Smooth muscle cell (in vitro differentiated cells): ENCODE measurements around the gene SHISA9. TPM values are rescaled to one million over a fixed set of nuclear protein-coding genes. Genes with fewer than 3 reads are reported as not detected.

Source experiments
- DNase-seq: peaks from one replicate; lab custom pipeline; 2025; ENCODE audit not compliant: unreplicated experiment; lab: John Stamatoyannopoulos, UW
- H2AFZ ChIP-seq: fragments of 200-600 bp; sonication (generic); 2 replicates; pipeline ENCODE4 v1.6.0; 2016; ENCODE audit warnings: antibody characterized with exemption, low read depth, mild to moderate bottlenecking
- H3F3A ChIP-seq: fragments of 200-600 bp; sonication (generic); 2 replicates; pipeline ENCODE4 v1.6.0; 2017; ENCODE audit warnings: antibody characterized with exemption, low read depth
- H3K27ac ChIP-seq: fragments of 200-600 bp; sonication (generic); 2 replicates; pipeline ENCODE4 v1.5.1; 2016; ENCODE audit warnings: low read depth, mild to moderate bottlenecking
- H3K27me3 ChIP-seq: fragments of 200-600 bp; sonication (generic); 2 replicates; pipeline ENCODE4 v1.6.1; 2016; ENCODE audit warnings: low read depth, mild to moderate bottlenecking
- H3K36me3 ChIP-seq: fragments of 200-600 bp; sonication (generic); 2 replicates; pipeline ENCODE4 v1.5.1; 2016; ENCODE audit warnings: low read depth
- H3K4me1 ChIP-seq: fragments of 200-600 bp; sonication (generic); 2 replicates; pipeline ENCODE4 v1.5.1; 2016; ENCODE audit warnings: low read depth
- H3K4me2 ChIP-seq: fragments of 200-600 bp; sonication (generic); 2 replicates; pipeline ENCODE4 v1.6.0; 2016; ENCODE audit warnings: mild to moderate bottlenecking
- H3K4me3 ChIP-seq: fragments of 200-600 bp; sonication (generic); 2 replicates; pipeline ENCODE4 v1.5.1; 2016; ENCODE audit warnings: mild to moderate bottlenecking
- H3K79me2 ChIP-seq: fragments of 200-600 bp; sonication (generic); 2 replicates; pipeline ENCODE4 v1.6.0; 2016; ENCODE audit warnings: low read depth, mild to moderate bottlenecking
- H3K9ac ChIP-seq: fragments of 200-600 bp; sonication (generic); 2 replicates; pipeline ENCODE4 v1.6.0; 2016; ENCODE audit warnings: low read depth
- H3K9me3 ChIP-seq: fragments of 200-600 bp; sonication (generic); replicated peaks from 2 replicates; pipeline ENCODE4 v1.5.1; 2016; ENCODE audit warnings: low read depth
- H4K20me1 ChIP-seq: fragments of 200-600 bp; sonication (generic); 2 replicates; pipeline ENCODE4 v1.6.0; 2016; ENCODE audit warnings: low read depth
- WGBS: methylation state at CpG from one replicate; pipeline ENCODE4 v1.1.7; 2016; ENCODE audit warnings: low lambda C conversion rate; 5-methylcytosine and 5-hydroxymethylcytosine counted together
- polyA plus RNA-seq: library from polyadenylated mRNA; unstranded; fragments of >200 nt; fragmentation: Nextera tagmentation; extraction: Ambion mirVana; gene quantifications from 2 replicates; pipeline ENCODE4 v1.2.1, GENCODE V29; 2016
- total RNA-seq: library from RNA; depleted of rRNA; stranded (reverse); fragments of >200 nt; gene quantifications from 2 replicates; pipeline ENCODE4 v1.2.3, GENCODE V29; 2014
- TF ChIP-seq, protein P1 (sequence below): fragments of 200-600 bp; sonication (generic); IDR thresholded peaks from 2 replicates; pipeline ENCODE4 v1.5.1; 2017; ENCODE audit warnings: borderline replicate concordance, mild to moderate bottlenecking, antibody characterized with exemption; ENCODE audit not compliant: insufficient read depth, poor library complexity, severe bottlenecking

SHISA9 gene
- total and polyA plus RNA-seq, 2 experiments from 2014 or later: 0.09 TPM; not detected in 1

DNA sequence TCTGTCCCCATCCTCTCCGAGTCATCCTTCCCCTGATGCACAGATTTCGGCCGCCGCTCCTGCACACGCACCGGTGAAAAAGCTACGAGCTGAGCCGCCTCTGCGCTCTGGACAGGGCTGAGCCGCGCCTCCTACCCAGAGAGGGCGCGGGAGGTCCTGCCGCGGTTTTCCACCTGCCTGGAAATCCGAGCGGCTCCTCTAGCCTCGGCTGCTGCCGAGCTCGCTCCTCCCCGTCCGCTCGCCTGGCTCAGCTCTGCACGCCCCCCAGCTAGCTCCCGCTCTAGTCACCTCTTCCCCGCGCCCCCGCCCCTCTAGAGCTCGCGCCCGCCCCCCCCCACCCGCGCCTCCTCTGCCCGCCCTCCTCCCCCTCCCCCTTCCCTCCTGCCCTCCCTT is 198 bp upstream of the SHISA9 start:
- Histone ChIP-seq H3K4me2 (peak overlapping the region; percentile 9), H2AFZ (no peak overlapping the region), H3K4me1 (peaks cover 9% of the 10 kb centered on the region), H3K4me3 (no peak overlapping the region), H3K36me3 (no peaks in the 10 kb centered on the region), H3K27me3 (peaks cover 87% of the 10 kb centered on the region), H3K79me2 (no peaks in the 10 kb centered on the region), H3K9ac (no peak overlapping the region), H3K27ac (no peak overlapping the region), H3K9me3 (no peaks in the 10 kb centered on the region), H3F3A (no peaks in the 10 kb centered on the region), H4K20me1 (no peaks in the 10 kb centered on the region)
- TF ChIP-seq, protein P1, sequence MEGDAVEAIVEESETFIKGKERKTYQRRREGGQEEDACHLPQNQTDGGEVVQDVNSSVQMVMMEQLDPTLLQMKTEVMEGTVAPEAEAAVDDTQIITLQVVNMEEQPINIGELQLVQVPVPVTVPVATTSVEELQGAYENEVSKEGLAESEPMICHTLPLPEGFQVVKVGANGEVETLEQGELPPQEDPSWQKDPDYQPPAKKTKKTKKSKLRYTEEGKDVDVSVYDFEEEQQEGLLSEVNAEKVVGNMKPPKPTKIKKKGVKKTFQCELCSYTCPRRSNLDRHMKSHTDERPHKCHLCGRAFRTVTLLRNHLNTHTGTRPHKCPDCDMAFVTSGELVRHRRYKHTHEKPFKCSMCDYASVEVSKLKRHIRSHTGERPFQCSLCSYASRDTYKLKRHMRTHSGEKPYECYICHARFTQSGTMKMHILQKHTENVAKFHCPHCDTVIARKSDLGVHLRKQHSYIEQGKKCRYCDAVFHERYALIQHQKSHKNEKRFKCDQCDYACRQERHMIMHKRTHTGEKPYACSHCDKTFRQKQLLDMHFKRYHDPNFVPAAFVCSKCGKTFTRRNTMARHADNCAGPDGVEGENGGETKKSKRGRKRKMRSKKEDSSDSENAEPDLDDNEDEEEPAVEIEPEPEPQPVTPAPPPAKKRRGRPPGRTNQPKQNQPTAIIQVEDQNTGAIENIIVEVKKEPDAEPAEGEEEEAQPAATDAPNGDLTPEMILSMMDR: no peak
- no peak for DNase-seq
- whole genome bisulfite sequencing: 2% methylated on average over 16 of the region's 34 CpGs

DNA sequence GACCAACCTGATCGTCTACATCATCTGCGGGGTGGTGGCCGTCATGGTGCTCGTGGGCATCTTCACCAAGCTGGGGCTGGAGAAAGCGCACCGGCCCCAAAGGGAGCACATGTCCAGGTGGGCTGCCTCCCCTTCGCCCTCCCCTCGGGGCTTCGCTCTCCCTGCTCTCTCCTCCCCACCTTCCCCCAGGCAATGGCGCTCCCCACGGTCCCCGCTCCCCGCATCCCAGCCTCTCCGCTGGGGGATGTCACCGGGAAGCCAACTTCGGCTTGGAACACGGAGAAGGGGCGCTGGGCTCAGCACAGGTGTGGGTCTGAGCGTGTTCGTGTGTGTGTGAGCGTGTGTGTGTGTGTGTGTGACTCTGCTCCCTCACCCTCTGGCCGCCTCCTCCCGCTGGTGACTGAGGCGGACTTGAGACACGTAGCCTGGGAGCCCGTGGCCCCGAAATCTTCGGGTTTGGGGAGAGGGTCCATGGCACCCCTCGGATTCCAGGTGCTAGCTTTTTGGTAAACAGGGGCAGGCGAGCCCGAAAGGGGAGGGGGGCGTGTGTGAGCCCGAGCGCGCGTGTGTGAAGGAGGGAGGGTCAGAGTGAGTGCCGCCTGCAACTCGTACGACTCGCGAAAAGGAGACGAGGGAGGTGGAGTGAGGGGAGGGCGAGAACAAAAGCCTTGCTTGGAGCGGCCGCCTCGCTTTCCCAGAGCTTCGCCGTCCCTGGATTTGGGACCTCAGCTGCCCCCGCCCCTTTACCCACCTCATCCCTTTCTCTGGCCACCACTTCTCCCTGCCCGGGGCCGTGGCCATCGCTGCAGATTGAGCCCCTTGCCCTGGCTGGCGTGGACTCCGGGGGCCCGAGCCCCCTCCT is 1.3 kb downstream of the SHISA9 start:
- DNase-seq: no peak
- H3K27ac ChIP-seq: no peak overlapping the region
- no peaks in the 10 kb centered on the region for H4K20me1 ChIP-seq
- H3K9ac ChIP-seq: no peak overlapping the region
- TF ChIP-seq, protein P1: no peak
- no peaks in the 10 kb centered on the region for H3K36me3 ChIP-seq
- under 1% methylated on average over 43 of the region's 55 CpGs for WGBS
- H2AFZ ChIP-seq: no peak overlapping the region
- H3K4me1 ChIP-seq: peaks cover 9% of the 10 kb centered on the region
- H3K79me2 ChIP-seq: no peaks in the 10 kb centered on the region
- H3K27me3 ChIP-seq: peaks cover 93% of the 10 kb centered on the region
- no peaks in the 10 kb centered on the region for H3K9me3 ChIP-seq
- peak overlapping the region; percentile 88 for H3K4me2 ChIP-seq
- H3F3A ChIP-seq: no peaks in the 10 kb centered on the region
- H3K4me3 ChIP-seq: peak overlapping the region; percentile 45

DNA sequence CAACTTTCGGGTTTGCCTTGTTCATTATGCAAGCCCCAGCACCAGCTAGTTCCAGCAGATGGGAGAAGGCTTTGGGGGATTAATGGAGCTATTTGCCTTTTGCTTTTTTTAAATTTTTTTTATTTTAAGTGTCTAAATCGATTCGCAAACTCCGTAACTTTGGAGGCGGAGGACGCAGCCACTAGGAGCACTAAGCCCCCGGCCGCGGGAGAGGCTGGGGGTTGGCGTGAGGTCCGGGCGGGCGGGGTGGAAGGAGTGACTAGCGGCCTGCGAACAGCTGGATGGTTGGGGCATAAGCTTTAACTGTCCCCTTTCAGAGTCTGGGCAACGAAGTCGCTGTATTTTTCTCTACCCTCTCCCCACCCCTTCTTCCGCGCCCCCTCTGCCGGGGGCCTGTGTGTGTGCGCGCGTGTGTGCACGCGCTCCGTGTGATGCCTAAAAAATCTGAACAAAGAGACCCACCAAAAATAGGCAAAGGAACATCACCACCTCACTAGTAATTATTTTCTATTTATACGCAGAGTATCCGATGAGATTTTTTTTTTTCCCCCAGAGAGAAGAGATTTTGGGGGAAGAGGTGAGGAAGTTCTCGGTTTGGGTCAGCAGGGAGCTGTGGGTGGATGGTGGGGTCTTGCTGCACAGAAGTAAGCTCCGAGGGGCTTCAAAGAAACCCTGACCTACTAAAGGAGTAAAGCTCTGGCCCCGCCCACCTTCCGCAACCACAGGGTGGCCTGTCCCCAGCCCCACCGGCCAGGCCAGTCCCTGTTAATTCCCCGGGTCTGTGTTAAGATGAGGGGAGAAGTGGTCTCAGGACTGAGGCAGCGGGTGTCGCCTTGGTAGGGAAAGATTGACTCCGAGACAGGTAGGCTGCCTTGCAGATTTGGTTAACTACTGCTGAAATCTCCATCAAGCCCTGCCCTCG is 2.3 kb downstream of the SHISA9 start:
- Histone ChIP-seq H3F3A (no peaks in the 10 kb centered on the region), H3K9ac (no peak overlapping the region)
- WGBS: 4% methylated on average over 35 of the region's 38 CpGs

More for the DNA sequence above, 2.3 kb downstream of the SHISA9 start:
- H3K27ac ChIP-seq: no peak overlapping the region
- no peaks in the 10 kb centered on the region for H4K20me1 ChIP-seq
- H3K4me3 ChIP-seq: peak overlapping the region; percentile 45
- no peaks in the 10 kb centered on the region for H3K9me3 ChIP-seq
- no peak overlapping the region for H2AFZ ChIP-seq
- H3K79me2 ChIP-seq: no peaks in the 10 kb centered on the region
- TF ChIP-seq, protein P1: no peak
- peaks cover 91% of the 10 kb centered on the region for H3K27me3 ChIP-seq
- DNase-seq: no peak
- peaks cover 9% of the 10 kb centered on the region for H3K4me1 ChIP-seq
- H3K36me3 ChIP-seq: no peaks in the 10 kb centered on the region
- peak overlapping the region; percentile 88 for H3K4me2 ChIP-seq
